WTC11 (cell line): ENCODE measurements around the gene CALCOCO2. TPM values are rescaled to one million over a fixed set of nuclear protein-coding genes. Genes with fewer than 3 reads are reported as not detected.

Experiments
- ATAC-seq: fragments of 200-7000 bp; cut with Tn5 transposase; 2 replicates; pipeline ENCODE4 v1.10.0; 2021; ENCODE audit warnings: mild to moderate bottlenecking, moderate library complexity
- CTCF ChIA-PET: fragments of 300-600 bp; sonication (Branson Sonifier 250); formaldehyde crosslinking; loops from one replicate; lab custom pipeline; 2021; ENCODE audit warnings: antibody characterized with exemption; lab: Charles Lee
- POLR2A ChIA-PET: fragments of 350-600 bp; sonication (Branson Sonifier 250); formaldehyde crosslinking; loops from one replicate; lab custom pipeline; 2021; ENCODE audit warnings: antibody characterized with exemption; lab: Charles Lee
- DNase-seq: peaks from one replicate; pipeline ENCODE4 v3.0.0; 2021; ENCODE audit warnings: low spot score
- H3K27ac Mint-ChIP-seq: 2 replicates; pipeline ENCODE4 v1.8.0; 2021; ENCODE audit warnings: mixed read lengths
- H3K27me3 Mint-ChIP-seq: 2 replicates; pipeline ENCODE4 v1.8.0; 2021; ENCODE audit warnings: low read depth, mild to moderate bottlenecking, moderate library complexity, mixed read lengths
- H3K36me3 Mint-ChIP-seq: 2 replicates; pipeline ENCODE4 v1.8.0; 2021; ENCODE audit warnings: mixed read lengths
- H3K4me1 Mint-ChIP-seq: 2 replicates; pipeline ENCODE4 v1.8.0; 2022; ENCODE audit warnings: mixed read lengths
- H3K4me3 Mint-ChIP-seq: 2 replicates; pipeline ENCODE4 v1.8.0; 2021; ENCODE audit warnings: mild to moderate bottlenecking, moderate library complexity, mixed read lengths
- H3K9me3 Mint-ChIP-seq: 2 replicates; pipeline ENCODE4 v1.8.0; 2021; ENCODE audit warnings: mixed read lengths
- ATF1 ChIP-seq: sonication (generic); formaldehyde crosslinking; IDR thresholded peaks from 2 replicates; pipeline ENCODE4 v1.8.1; 2023; ENCODE audit warnings: mild to moderate bottlenecking, moderate library complexity, missing genetic modification reagents
- ATF3 ChIP-seq: sonication (generic); formaldehyde crosslinking; conservative IDR thresholded peaks from 2 replicates; pipeline ENCODE4 v1.8.1; 2022; ENCODE audit warnings: mild to moderate bottlenecking, missing genetic modification reagents
- ATF6 ChIP-seq: sonication (generic); formaldehyde crosslinking; IDR thresholded peaks from 2 replicates; pipeline ENCODE4 v1.8.1; 2023; ENCODE audit warnings: mild to moderate bottlenecking, missing genetic modification reagents
- CREB1 ChIP-seq: sonication (generic); formaldehyde crosslinking; IDR thresholded peaks from 2 replicates; pipeline ENCODE4 v1.8.0; 2023; ENCODE audit warnings: mild to moderate bottlenecking, missing genetic modification reagents
- E2F1 ChIP-seq: sonication (generic); formaldehyde crosslinking; IDR thresholded peaks from 2 replicates; pipeline ENCODE4 v1.8.0; 2022; ENCODE audit warnings: mild to moderate bottlenecking, missing genetic modification reagents
- HMGA2 ChIP-seq: fragments of 250-450 bp; sonication (Bioruptor Pico); IDR thresholded peaks from 2 replicates; pipeline ENCODE4 v1.4.0; 2021; ENCODE audit warnings: mild to moderate bottlenecking, moderate library complexity
- IRF2 ChIP-seq: sonication (generic); formaldehyde crosslinking; IDR thresholded peaks from 2 replicates; pipeline ENCODE4 v1.8.0; 2022; ENCODE audit warnings: low read depth, missing genetic modification reagents, borderline replicate concordance
- MAX ChIP-seq: sonication (generic); formaldehyde crosslinking; IDR thresholded peaks from 2 replicates; pipeline ENCODE4 v1.8.0; 2022; ENCODE audit warnings: mild to moderate bottlenecking, missing genetic modification reagents
- MXD4 ChIP-seq: fragments of 250-450 bp; sonication (Bioruptor Pico); IDR thresholded peaks from 2 replicates; pipeline ENCODE4 v1.8.0; 2021; ENCODE audit warnings: mild to moderate bottlenecking, moderate library complexity, borderline replicate concordance
- MYBL2 ChIP-seq: sonication (generic); formaldehyde crosslinking; IDR thresholded peaks from 2 replicates; pipeline ENCODE4 v1.8.1; 2023; ENCODE audit warnings: mild to moderate bottlenecking, moderate library complexity, missing genetic modification reagents
- NR2C2 ChIP-seq: sonication (generic); formaldehyde crosslinking; IDR thresholded peaks from 2 replicates; pipeline ENCODE4 v1.8.0; 2022; ENCODE audit warnings: mild to moderate bottlenecking, missing genetic modification reagents
- NR3C1 ChIP-seq: sonication (generic); formaldehyde crosslinking; conservative IDR thresholded peaks from 2 replicates; pipeline ENCODE4 v1.8.1; 2023; ENCODE audit warnings: low read depth, mild to moderate bottlenecking, missing genetic modification reagents
- RORB ChIP-seq: fragments of 250-450 bp; sonication (Bioruptor Pico); IDR thresholded peaks from 2 replicates; pipeline ENCODE4 v1.9.0; 2021; ENCODE audit warnings: mild to moderate bottlenecking
- USF1 ChIP-seq: sonication (generic); formaldehyde crosslinking; IDR thresholded peaks from 2 replicates; pipeline ENCODE4 v1.8.0; 2022; ENCODE audit warnings: mild to moderate bottlenecking, missing genetic modification reagents
- ZMAT4 ChIP-seq: fragments of 250-450 bp; sonication (Bioruptor Pico); IDR thresholded peaks from 2 replicates; pipeline ENCODE4 v1.9.0; 2021; ENCODE audit warnings: mild to moderate bottlenecking
- ZNF263 ChIP-seq: sonication (generic); formaldehyde crosslinking; IDR thresholded peaks from 2 replicates; pipeline ENCODE4 v1.8.1; 2022; ENCODE audit warnings: low read depth, mild to moderate bottlenecking, moderate library complexity, missing genetic modification reagents
- ZNF396 ChIP-seq: fragments of 250-450 bp; sonication (Bioruptor Pico); IDR thresholded peaks from 2 replicates; pipeline ENCODE4 v1.8.0; 2021; ENCODE audit warnings: mild to moderate bottlenecking, moderate library complexity, borderline replicate concordance
- ZNF512 ChIP-seq: sonication (generic); formaldehyde crosslinking; IDR thresholded peaks from 2 replicates; pipeline ENCODE4 v1.8.1; 2022; ENCODE audit warnings: missing genetic modification reagents, borderline replicate concordance
- ZNF532 ChIP-seq: fragments of 250-450 bp; sonication (Bioruptor Pico); IDR thresholded peaks from 2 replicates; pipeline ENCODE4 v1.9.0; 2021; ENCODE audit warnings: mild to moderate bottlenecking, borderline replicate concordance
- ZSCAN18 ChIP-seq: fragments of 250-450 bp; sonication (Bioruptor Pico); IDR thresholded peaks from 2 replicates; pipeline ENCODE4 v2.1.2; 2022; ENCODE audit warnings: mild to moderate bottlenecking, moderate library complexity
- total RNA-seq: library from RNA; stranded (reverse); gene quantifications from 3 replicates; pipeline ENCODE4 v1.2.3, GENCODE V29; 2021

Gene CALCOCO2
- total RNA-seq, 1 experiment from 2014 or later, result 32.6 TPM

- TF ChIP-seq ZNF396, result no peak
- no peak for TF ChIP-seq ZSCAN18 (CRISPR knock-in tag)
- TF ChIP-seq ATF1, result no peak
- no peak for TF ChIP-seq ZNF512
- TF ChIP-seq ATF6 (CRISPR knock-in tag), result no peak
- TF ChIP-seq IRF2 (CRISPR knock-in tag), result no peak
- TF ChIP-seq NR2C2 (CRISPR knock-in tag), result no peak
- no peak for TF ChIP-seq E2F1 (CRISPR knock-in tag)
- TF ChIP-seq RORB (CRISPR knock-in tag), result no peak
- peak; percentile 50 for TF ChIP-seq USF1 (CRISPR knock-in tag)
- TF ChIP-seq MYBL2, result 0 out of 2 replicates have a peak, but pooled peaks have one; percentile 54
- peak; percentile 87 for TF ChIP-seq MAX (CRISPR knock-in tag)
- TF ChIP-seq ZMAT4 (CRISPR knock-in tag), result no peak
- no peak for TF ChIP-seq ATF3 (CRISPR knock-in tag)
- no peak for TF ChIP-seq CREB1
- TF ChIP-seq NR3C1 (CRISPR knock-in tag), result no peak
Observed at GRCh38 chr17:48908047-48908843, 77.4 kb downstream of the CALCOCO2 start, which contains the start of gene UBE2Z (continued).

GRCh38 chr17:48908853-48909394 lies 78.1 kb downstream of the CALCOCO2 start:
- peak overlapping the region; percentile 100 for H3K4me3 Mint-ChIP-seq
- DNase-seq (peak; percentile 98), ATAC-seq (peak; percentile 79)
- no peaks in the 10 kb centered on the region for H3K27me3 Mint-ChIP-seq
- peaks cover 31% of the 10 kb centered on the region for H3K4me1 Mint-ChIP-seq
- H3K27ac Mint-ChIP-seq, result peak overlapping the region; percentile 95
- no peaks in the 10 kb centered on the region for H3K9me3 Mint-ChIP-seq
- ChIA-PET POLR2A (interaction anchor here (0.6 to 3.2 kb wide), 8 partner anchors 16 to 147 kb away, joined by 3 to 23 read pairs (median 5); partner anchors contain the start of genes ATP5MC1 and SNF8), CTCF (interaction anchor here (0.7 to 1.8 kb wide), 6 partner anchors 24 to 526 kb away, joined by 3 to 10 read pairs (median 6); no protein-coding TSS in a partner anchor)
- peaks cover 36% of the 10 kb centered on the region for H3K36me3 Mint-ChIP-seq
- no peak for TF ChIP-seq MYBL2
- TF ChIP-seq MXD4 (CRISPR knock-in tag), result no peak
- TF ChIP-seq ZNF263 (CRISPR knock-in tag), result no peak
- TF ChIP-seq ZNF532 (CRISPR knock-in tag), result no peak
- no peak for TF ChIP-seq HMGA2 (CRISPR knock-in tag)
